ENCODE measurements around the gene ARHGAP29.

ARHGAP29 gene

DNA sequence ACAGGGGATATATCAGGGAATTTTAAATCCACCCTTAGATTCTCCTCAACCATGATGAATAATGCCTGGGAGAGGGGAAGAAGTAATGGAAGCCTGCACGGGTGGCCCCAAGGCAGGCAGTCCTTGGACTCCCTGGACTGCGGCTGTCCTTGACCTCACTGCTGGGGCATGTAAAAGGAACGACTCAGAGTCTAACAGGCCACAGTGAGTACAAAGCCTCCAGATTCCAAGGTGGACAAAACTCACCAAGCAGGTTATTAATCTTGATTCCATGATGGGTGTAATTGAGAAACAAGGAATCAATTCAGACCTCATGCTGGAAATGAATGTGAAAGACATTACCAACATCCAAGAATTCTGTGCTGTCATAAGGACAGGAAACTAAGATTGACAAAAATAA lies 13.0 kb upstream of the ARHGAP29 start:
- H4K20me1 ChIP-seq (ENCODE audit: insufficient read depth, low read length, poor library complexity, severe bottlenecking): no peaks in the 10 kb centered on the region
- H3K9me2 ChIP-seq (replicated peaks; ENCODE audit: low read depth, low read length): no peaks in the 10 kb centered on the region
- no peaks in the 10 kb centered on the region for H3K27me3 ChIP-seq (ENCODE audit: insufficient read depth, low read length, poor library complexity, severe bottlenecking)
- H2AFZ ChIP-seq (ENCODE audit: low read length): no peak overlapping the region
- H3K36me3 ChIP-seq (ENCODE audit: insufficient read depth, low read length): no peaks in the 10 kb centered on the region
- no peaks in the 10 kb centered on the region for H3F3A ChIP-seq (ENCODE audit: low read depth)
- TF ChIP-seq, protein P1, sequence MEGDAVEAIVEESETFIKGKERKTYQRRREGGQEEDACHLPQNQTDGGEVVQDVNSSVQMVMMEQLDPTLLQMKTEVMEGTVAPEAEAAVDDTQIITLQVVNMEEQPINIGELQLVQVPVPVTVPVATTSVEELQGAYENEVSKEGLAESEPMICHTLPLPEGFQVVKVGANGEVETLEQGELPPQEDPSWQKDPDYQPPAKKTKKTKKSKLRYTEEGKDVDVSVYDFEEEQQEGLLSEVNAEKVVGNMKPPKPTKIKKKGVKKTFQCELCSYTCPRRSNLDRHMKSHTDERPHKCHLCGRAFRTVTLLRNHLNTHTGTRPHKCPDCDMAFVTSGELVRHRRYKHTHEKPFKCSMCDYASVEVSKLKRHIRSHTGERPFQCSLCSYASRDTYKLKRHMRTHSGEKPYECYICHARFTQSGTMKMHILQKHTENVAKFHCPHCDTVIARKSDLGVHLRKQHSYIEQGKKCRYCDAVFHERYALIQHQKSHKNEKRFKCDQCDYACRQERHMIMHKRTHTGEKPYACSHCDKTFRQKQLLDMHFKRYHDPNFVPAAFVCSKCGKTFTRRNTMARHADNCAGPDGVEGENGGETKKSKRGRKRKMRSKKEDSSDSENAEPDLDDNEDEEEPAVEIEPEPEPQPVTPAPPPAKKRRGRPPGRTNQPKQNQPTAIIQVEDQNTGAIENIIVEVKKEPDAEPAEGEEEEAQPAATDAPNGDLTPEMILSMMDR (conservative IDR thresholded peaks at IDR 0.05; ENCODE audit: low read length): no peak
- no peak for TF ChIP-seq EZH2phosphoT487 (IDR thresholded peaks at IDR 0.05; ENCODE audit: borderline replicate concordance)
- H3K4me1 ChIP-seq (ENCODE audit: insufficient read depth, low read length, poor library complexity, severe bottlenecking): no peaks in the 10 kb centered on the region
- H3K9me3 ChIP-seq (ENCODE audit: insufficient read depth, low read depth, low read length): no peaks in the 10 kb centered on the region
- H3K9ac ChIP-seq (ENCODE audit: low read depth, low read length, poor library complexity, severe bottlenecking): no peak overlapping the region
- H3K79me2 ChIP-seq (ENCODE audit: insufficient read depth, low read length): no peaks in the 10 kb centered on the region
- no peak overlapping the region for H3K4me2 ChIP-seq (ENCODE audit: low read depth, low read length, poor library complexity, severe bottlenecking)
- H3K4me3 ChIP-seq (ENCODE audit: low read length, poor library complexity, severe bottlenecking): no peak overlapping the region

DNA sequence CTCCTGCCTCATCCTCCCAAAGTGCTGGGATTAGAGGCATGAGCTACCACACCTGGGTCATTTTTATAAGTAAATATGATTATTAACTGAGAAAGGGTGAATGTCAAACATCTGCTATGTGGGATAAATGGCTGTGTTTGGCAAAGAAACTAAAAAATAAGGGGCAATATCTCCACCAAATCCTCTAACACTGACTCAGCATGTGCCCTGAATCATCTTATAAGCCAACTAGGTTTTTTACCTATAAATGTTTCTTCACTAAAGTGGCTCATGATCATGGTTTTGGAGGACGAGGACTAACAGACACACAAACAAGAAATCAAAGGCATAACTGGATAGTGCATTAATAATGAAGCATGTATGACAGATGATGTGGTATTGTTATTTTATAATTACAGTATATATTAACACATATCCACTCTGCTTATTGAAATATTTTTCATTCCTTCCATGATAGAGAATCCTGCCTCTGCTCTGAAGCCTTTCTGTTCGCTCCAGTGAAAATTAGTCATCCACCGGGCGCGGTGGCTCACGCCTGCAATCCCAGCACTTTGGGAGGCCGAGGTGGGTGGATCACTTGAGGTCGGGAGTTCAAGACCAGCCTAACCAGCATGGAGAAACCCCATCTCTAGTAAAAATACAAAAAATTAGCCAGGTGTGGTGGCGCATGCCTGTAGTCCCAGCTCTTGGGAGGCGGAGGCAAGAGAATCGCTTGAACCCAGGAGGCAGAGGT lies 11.7 kb upstream of the ARHGAP29 start:
- TF ChIP-seq, protein P1 (conservative IDR thresholded peaks at IDR 0.05; ENCODE audit: low read length): no peak
- no peak for TF ChIP-seq EZH2phosphoT487 (IDR thresholded peaks at IDR 0.05; ENCODE audit: borderline replicate concordance)
- no peak overlapping the region for H3K4me3 ChIP-seq (ENCODE audit: low read length, poor library complexity, severe bottlenecking)
- no peaks in the 10 kb centered on the region for H3K36me3 ChIP-seq (ENCODE audit: insufficient read depth, low read length)
- H3K79me2 ChIP-seq (ENCODE audit: insufficient read depth, low read length): no peaks in the 10 kb centered on the region
- H3K9me3 ChIP-seq (ENCODE audit: insufficient read depth, low read depth, low read length): 0 out of 2 replicates have a peak, but pooled peaks cover 4% of the 10 kb centered on the region
- no peak overlapping the region for H3K4me2 ChIP-seq (ENCODE audit: low read depth, low read length, poor library complexity, severe bottlenecking)
- no peaks in the 10 kb centered on the region for H3K4me1 ChIP-seq (ENCODE audit: insufficient read depth, low read length, poor library complexity, severe bottlenecking)
- H3K27me3 ChIP-seq (ENCODE audit: insufficient read depth, low read length, poor library complexity, severe bottlenecking): no peaks in the 10 kb centered on the region
- no peak overlapping the region for H3K9ac ChIP-seq (ENCODE audit: low read depth, low read length, poor library complexity, severe bottlenecking)
- no peak overlapping the region for H2AFZ ChIP-seq (ENCODE audit: low read length)
- no peaks in the 10 kb centered on the region for H3F3A ChIP-seq (ENCODE audit: low read depth)
- H4K20me1 ChIP-seq (ENCODE audit: insufficient read depth, low read length, poor library complexity, severe bottlenecking): no peaks in the 10 kb centered on the region
- no peaks in the 10 kb centered on the region for H3K9me2 ChIP-seq (replicated peaks; ENCODE audit: low read depth, low read length)

DNA sequence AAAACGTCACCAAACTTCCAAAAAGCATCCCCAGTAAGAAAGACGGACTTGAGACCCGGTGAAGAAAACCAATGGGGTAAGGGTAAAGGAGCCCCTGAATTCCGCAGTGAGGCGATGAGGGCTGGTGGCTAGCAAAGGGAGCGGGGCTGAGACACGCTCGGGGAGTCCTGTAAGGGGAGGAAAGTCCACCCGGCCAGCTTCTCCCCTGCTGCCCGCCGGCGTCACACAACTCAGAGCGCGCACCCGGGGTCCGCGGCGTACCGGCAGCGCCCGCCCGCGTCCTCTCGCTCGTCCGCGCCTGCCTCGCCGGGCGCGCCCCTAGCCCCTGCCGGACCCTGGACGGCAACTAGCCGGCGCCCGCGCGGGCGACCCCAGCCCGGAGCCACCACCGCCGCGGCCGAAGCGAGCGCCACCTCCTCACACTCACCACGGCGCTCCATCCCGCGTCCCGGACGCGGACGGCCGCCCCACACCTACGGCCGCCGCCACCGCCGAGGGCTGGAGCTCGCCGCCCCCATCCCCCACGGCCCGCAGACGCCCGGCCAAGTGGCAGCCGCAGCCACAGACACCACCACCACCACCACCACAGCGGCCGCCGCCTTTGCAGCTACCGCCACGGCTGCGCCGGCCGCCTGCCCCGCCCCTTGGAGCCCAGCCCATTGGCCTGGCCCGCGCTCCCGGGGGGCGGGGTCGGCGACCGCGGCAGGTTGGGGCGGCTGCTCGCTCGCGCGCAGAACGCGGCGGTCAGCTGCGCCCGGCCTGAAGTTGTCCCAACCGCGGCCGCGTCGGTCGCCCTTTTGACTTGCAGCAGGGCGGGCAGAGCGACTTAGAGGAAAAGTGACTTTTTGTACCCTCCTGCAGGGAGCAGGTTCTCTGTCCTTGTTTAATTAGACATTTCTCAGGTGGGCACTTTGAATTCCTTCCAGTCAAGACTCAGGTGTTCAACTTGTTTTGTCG lies 10.0 kb upstream of the ARHGAP29 start:
- Histone ChIP-seq H3K4me1 (ENCODE audit: insufficient read depth, low read length, poor library complexity, severe bottlenecking) (no peaks in the 10 kb centered on the region), H2AFZ (ENCODE audit: low read length) (no peak overlapping the region), H3K4me3 (ENCODE audit: low read length, poor library complexity, severe bottlenecking) (no peak overlapping the region), H3K4me2 (ENCODE audit: low read depth, low read length, poor library complexity, severe bottlenecking) (no peak overlapping the region), H3K36me3 (ENCODE audit: insufficient read depth, low read length) (no peaks in the 10 kb centered on the region), H3K9me2 (replicated peaks; ENCODE audit: low read depth, low read length) (no peaks in the 10 kb centered on the region), H3K79me2 (ENCODE audit: insufficient read depth, low read length) (no peaks in the 10 kb centered on the region), H3F3A (ENCODE audit: low read depth) (no peaks in the 10 kb centered on the region), H4K20me1 (ENCODE audit: insufficient read depth, low read length, poor library complexity, severe bottlenecking) (no peaks in the 10 kb centered on the region), H3K27me3 (ENCODE audit: insufficient read depth, low read length, poor library complexity, severe bottlenecking) (no peaks in the 10 kb centered on the region), H3K9ac (ENCODE audit: low read depth, low read length, poor library complexity, severe bottlenecking) (no peak overlapping the region), H3K9me3 (ENCODE audit: insufficient read depth, low read depth, low read length) (peaks cover 9% of the 10 kb centered on the region; the same call in 1 of the 2 replicates)
- no peak for TF ChIP-seq EZH2phosphoT487 (IDR thresholded peaks at IDR 0.05; ENCODE audit: borderline replicate concordance)
- TF ChIP-seq, protein P1 (conservative IDR thresholded peaks at IDR 0.05; ENCODE audit: low read length): no peak

Data from Loucy (cell line).